CD4-positive, alpha-beta memory T cell (primary cell): ENCODE results near the gene RPL29. TPM values are rescaled to one million over a fixed set of nuclear protein-coding genes. Genes with fewer than 3 reads are reported as not detected.
A peak's percentile ranks its signal among the peaks of the same experiment; 100 is the strongest.
"Not testable (repeated sequence)": the region's sequence is repeated elsewhere in the genome, so short reads cannot be mapped to it uniquely, and the experiment has no call there.

ENCODE experiments used
- CTCF ChIA-PET: fragments of 350-600 bp; sonication (Branson Sonifier 250); formaldehyde crosslinking; loops from one replicate; lab custom pipeline; 2021; ENCODE audit warnings: inconsistent platforms; ENCODE audit not compliant: partially characterized antibody; lab: Charles Lee
- POLR2A ChIA-PET: fragments of 350-600 bp; sonication (Branson Sonifier 250); formaldehyde crosslinking; loops from one replicate; lab custom pipeline; 2021; ENCODE audit not compliant: partially characterized antibody; lab: Charles Lee
- DNase-seq, 5 donors: peaks; one replicate each; pipeline versions ENCODE4 v3.0.0 to v3.0.0-alpha.2; 2020 to 2022; ENCODE audit warnings: mixed read lengths in 1 of 5
- H3K27ac ChIP-seq: one replicate; pipeline ENCODE4 v1.7.0; 2013; ENCODE audit warnings: low read depth, low read length
- H3K27me3 ChIP-seq: 2 replicates; pipeline ENCODE4 v1.7.0; 2013; ENCODE audit warnings: mild to moderate bottlenecking, low read length, moderate library complexity; ENCODE audit not compliant: insufficient read depth
- H3K36me3 ChIP-seq: 2 replicates; pipeline ENCODE4 v1.7.0; 2013; ENCODE audit warnings: mild to moderate bottlenecking, low read length, moderate library complexity; ENCODE audit not compliant: insufficient read depth
- H3K4me1 ChIP-seq: 2 replicates; pipeline ENCODE4 v1.7.0; 2013; ENCODE audit warnings: mild to moderate bottlenecking, low read length, moderate library complexity; ENCODE audit not compliant: insufficient read depth
- H3K4me3 ChIP-seq, 2 donors: one replicate each; pipeline ENCODE4 v1.7.0; 2013; ENCODE audit warnings: low read length in 2 of 2, mild to moderate bottlenecking in 1 of 2
- H3K9me3 ChIP-seq, 2 donors: one replicate each; pipeline ENCODE4 v1.7.0; 2013; ENCODE audit warnings: low read length in 2 of 2, control low read depth in 1 of 2; ENCODE audit not compliant: control insufficient read depth in 1 of 2
- H3K27ac Mint-ChIP-seq, 7 donors: one replicate each; pipeline ENCODE4 v1.8.0; 2020 to 2021; ENCODE audit warnings: mixed read lengths in 7 of 7, mild to moderate bottlenecking in 6 of 7, inconsistent platforms in 3 of 7, moderate library complexity in 3 of 7
- H3K27me3 Mint-ChIP-seq, 2 donors: one replicate each; pipeline ENCODE4 v1.8.0; 2020 to 2021; ENCODE audit warnings: mixed read lengths in 2 of 2
- H3K36me3 Mint-ChIP-seq, 2 donors: one replicate each; pipeline ENCODE4 v1.8.0; 2020 to 2021; ENCODE audit warnings: mixed read lengths in 2 of 2, inconsistent platforms in 1 of 2, mild to moderate bottlenecking in 1 of 2
- H3K4me1 Mint-ChIP-seq, 4 donors: one replicate each; pipeline ENCODE4 v1.8.0; 2020 to 2021; ENCODE audit warnings: mixed read lengths in 4 of 4, mild to moderate bottlenecking in 1 of 4
- H3K4me3 Mint-ChIP-seq, 8 donors: one replicate each; pipeline ENCODE4 v1.8.0; 2020 to 2021; ENCODE audit warnings: mixed read lengths in 8 of 8, mild to moderate bottlenecking in 7 of 8, moderate library complexity in 6 of 8, inconsistent platforms in 3 of 8
- H3K9me3 Mint-ChIP-seq, 8 donors: one replicate each; pipeline ENCODE4 v1.8.0; 2020 to 2021; ENCODE audit warnings: mixed read lengths in 8 of 8, mild to moderate bottlenecking in 5 of 8, inconsistent platforms in 3 of 8, moderate library complexity in 1 of 8
- intact Hi-C: fragments of 100-400 bp; cut with micrococcal nuclease; formaldehyde crosslinking; loops from one replicate; pipeline ENCODE4 v1.15.1; 2023
- polyA plus RNA-seq, 2 donors: library from polyadenylated mRNA; unstranded; fragments of 300-500 nt; fragmentation: Illumina TruSeq; gene quantifications; one replicate each; pipeline ENCODE4 v1.2.3, GENCODE V29; 2021
- total RNA-seq, 2 experiments: library from RNA; stranded (reverse); gene quantifications; one replicate each; pipeline ENCODE4 v1.2.3, GENCODE V29; 2021

Gene RPL29
- total and polyA plus RNA-seq, 4 experiments from 2014 or later: 967 to 1,467 (median 1,266) TPM

DNA sequence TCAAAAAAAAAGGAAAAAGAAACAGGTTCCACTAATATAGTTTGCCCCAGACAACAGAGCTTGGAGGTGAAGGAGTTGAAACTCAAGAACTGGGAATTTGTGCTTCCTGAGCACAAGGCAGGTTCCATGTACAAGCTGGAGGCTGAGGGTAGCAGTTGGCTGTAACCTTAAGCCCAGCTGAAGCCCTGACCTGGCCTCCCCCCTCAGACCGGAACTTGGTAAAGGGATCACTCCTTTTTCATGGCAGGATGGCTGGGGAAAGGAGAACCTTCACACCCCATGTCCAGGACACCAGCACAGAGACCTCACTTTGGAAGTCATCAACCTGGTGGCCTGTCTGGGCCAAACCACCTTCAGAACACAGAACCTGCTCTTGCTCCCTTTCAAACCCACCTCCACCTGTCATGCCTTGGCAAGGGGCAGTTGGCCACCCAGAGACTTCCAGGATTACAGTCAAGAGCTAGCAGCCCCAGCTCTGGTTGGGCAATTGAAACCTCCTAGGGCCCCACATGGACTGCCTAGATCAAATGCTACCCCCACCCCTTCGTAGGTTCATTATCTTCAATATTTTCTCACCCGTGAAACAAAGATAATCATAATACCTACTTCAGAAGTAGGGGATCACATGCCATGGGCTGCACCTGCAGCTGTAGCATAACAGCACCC lies 3.5 kb downstream of the RPL29 start:
- Mint-ChIP-seq H3K27ac (peak overlapping the region in 3 of 7 donors; percentile 50 to 99 (median 52)), H3K4me3 (no peak overlapping the region), H3K36me3 (peaks cover 23 to 32% of the 10 kb centered on the region in 2 donors), H3K27me3 (no peaks in the 10 kb centered on the region), H3K4me1 (peaks cover 16 to 45% (median 29%) of the 10 kb centered on the region in 4 donors), H3K9me3 (no peaks in the 10 kb centered on the region)
- no peaks in the 10 kb centered on the region for H3K27me3 ChIP-seq
- intact Hi-C loops: no loop called here
- peaks cover 19% of the 10 kb centered on the region for H3K36me3 ChIP-seq
- CTCF ChIA-PET: interaction anchor here (1.2 to 5.9 kb wide), 2 partner anchors 9 kb away, joined by 3 to 29 read pairs; partner anchors contain the start of gene ACY1
- DNase-seq: no peak
- H3K4me3 ChIP-seq: no peak overlapping the region
- no peak overlapping the region for H3K27ac ChIP-seq
- H3K4me1 ChIP-seq: peaks cover 30% of the 10 kb centered on the region
- POLR2A ChIA-PET: interaction anchor here (0.6 to 2.9 kb wide), 4 partner anchors 10 to 156 kb away, joined by 3 to 23 read pairs (median 8); partner anchors contain the start of genes ABHD14A, ABHD14B and ACY1
- no peaks in the 10 kb centered on the region for H3K9me3 ChIP-seq

DNA sequence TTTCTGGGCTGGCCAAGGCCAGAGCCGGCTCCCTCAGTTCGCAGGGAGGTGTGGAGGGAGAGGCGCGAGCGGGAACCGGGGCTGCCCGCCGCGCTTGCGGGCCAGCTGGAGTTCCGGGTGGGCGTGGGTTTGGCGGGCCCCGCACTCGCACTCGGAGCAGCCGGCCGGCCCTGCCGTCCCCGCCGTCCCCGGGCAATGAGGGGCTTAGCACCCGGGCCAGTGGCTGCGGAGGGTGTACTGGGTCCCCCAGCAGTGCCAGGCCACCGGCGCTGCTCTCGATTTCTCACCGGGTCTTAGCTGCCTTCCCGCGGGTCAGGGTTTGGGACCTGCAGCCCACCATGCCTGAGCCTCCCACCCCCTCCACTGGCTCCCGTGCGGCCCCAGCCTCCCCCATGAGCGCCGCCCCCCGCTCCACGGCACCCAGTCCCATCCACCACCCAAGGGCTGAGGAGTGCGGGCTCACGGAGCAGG lies 5.2 kb downstream of the RPL29 start:
- POLR2A ChIA-PET: interaction anchor here (2.9 kb wide), 1 partner anchor 8 kb away, joined by 23 read pairs; the partner anchor contains the start of gene ACY1
- H3K4me1 Mint-ChIP-seq: peaks cover 12 to 40% (median 24%) of the 10 kb centered on the region in 4 donors

GRCh38 chr3:51988286-51989146 lies 7.2 kb downstream of the RPL29 start:
- Mint-ChIP-seq H3K27ac (peak overlapping the region in 5 of 7 donors; percentile 22 to 69 (median 65)), H3K36me3 (peaks cover 8 to 13% of the 10 kb centered on the region in 2 donors), H3K27me3 (no peaks in the 10 kb centered on the region), H3K4me1 (peaks cover 3 to 26% (median 12%) of the 10 kb centered on the region in 4 donors), H3K9me3 (no peaks in the 10 kb centered on the region), H3K4me3 (no peak overlapping the region)
- DNase-seq: no peak
- Histone ChIP-seq H3K36me3 (peaks cover 6% of the 10 kb centered on the region), H3K9me3 (no peaks in the 10 kb centered on the region), H3K4me3 (no peak overlapping the region), H3K4me1 (peaks cover 15% of the 10 kb centered on the region), H3K27me3 (no peaks in the 10 kb centered on the region), H3K27ac (no peak overlapping the region)
- CTCF ChIA-PET: no interaction called here
- POLR2A ChIA-PET: no interaction called here
- intact Hi-C loops: no loop called here

More for the DNA sequence above, 5.2 kb downstream of the RPL29 start:
- peaks cover 28% of the 10 kb centered on the region for H3K4me1 ChIP-seq
- intact Hi-C loops, H3K4me3 Mint-ChIP-seq, H3K4me3 ChIP-seq, H3K27me3 Mint-ChIP-seq, H3K27ac Mint-ChIP-seq, H3K9me3 Mint-ChIP-seq, H3K9me3 ChIP-seq, H3K27me3 ChIP-seq, H3K27ac ChIP-seq, DNase-seq: not testable (repeated sequence)
- H3K36me3 ChIP-seq: peaks cover 19% of the 10 kb centered on the region
- peaks cover 21 to 29% of the 10 kb centered on the region in 2 donors for H3K36me3 Mint-ChIP-seq
- CTCF ChIA-PET: interaction anchor here (5.9 kb wide), 1 partner anchor 7 kb away, joined by 29 read pairs; the partner anchor contains the start of gene ACY1

GRCh38 chr3:51987568-51987967 lies 8.1 kb downstream of the RPL29 start:
- DNase-seq: no peak
- Histone ChIP-seq H3K27ac (no peak overlapping the region), H3K4me1 (peaks cover 12% of the 10 kb centered on the region), H3K9me3 (no peaks in the 10 kb centered on the region), H3K4me3 (no peak overlapping the region), H3K36me3 (peaks cover 3% of the 10 kb centered on the region), H3K27me3 (no peaks in the 10 kb centered on the region)
- no peak overlapping the region for H3K4me3 Mint-ChIP-seq
- H3K27me3 Mint-ChIP-seq: no peaks in the 10 kb centered on the region
- H3K36me3 Mint-ChIP-seq: peaks cover 6 to 8% of the 10 kb centered on the region in 2 donors
- peak overlapping the region in 4 of 7 donors; percentile 20 to 74 (median 64) for H3K27ac Mint-ChIP-seq
- peaks cover 3 to 26% (median 16%) of the 10 kb centered on the region in 4 donors for H3K4me1 Mint-ChIP-seq
- POLR2A ChIA-PET: interaction anchor here (0.6 to 8.2 kb wide), 2 partner anchors 7 to 33 kb away, joined by 3 to 59 read pairs; partner anchors contain the start of gene RPL29
- intact Hi-C loops: no loop called here
- CTCF ChIA-PET: interaction anchor here (1.7 kb wide), 1 partner anchor 66 kb away, joined by 4 read pairs; no protein-coding TSS in a partner anchor
- no peaks in the 10 kb centered on the region for H3K9me3 Mint-ChIP-seq

DNA sequence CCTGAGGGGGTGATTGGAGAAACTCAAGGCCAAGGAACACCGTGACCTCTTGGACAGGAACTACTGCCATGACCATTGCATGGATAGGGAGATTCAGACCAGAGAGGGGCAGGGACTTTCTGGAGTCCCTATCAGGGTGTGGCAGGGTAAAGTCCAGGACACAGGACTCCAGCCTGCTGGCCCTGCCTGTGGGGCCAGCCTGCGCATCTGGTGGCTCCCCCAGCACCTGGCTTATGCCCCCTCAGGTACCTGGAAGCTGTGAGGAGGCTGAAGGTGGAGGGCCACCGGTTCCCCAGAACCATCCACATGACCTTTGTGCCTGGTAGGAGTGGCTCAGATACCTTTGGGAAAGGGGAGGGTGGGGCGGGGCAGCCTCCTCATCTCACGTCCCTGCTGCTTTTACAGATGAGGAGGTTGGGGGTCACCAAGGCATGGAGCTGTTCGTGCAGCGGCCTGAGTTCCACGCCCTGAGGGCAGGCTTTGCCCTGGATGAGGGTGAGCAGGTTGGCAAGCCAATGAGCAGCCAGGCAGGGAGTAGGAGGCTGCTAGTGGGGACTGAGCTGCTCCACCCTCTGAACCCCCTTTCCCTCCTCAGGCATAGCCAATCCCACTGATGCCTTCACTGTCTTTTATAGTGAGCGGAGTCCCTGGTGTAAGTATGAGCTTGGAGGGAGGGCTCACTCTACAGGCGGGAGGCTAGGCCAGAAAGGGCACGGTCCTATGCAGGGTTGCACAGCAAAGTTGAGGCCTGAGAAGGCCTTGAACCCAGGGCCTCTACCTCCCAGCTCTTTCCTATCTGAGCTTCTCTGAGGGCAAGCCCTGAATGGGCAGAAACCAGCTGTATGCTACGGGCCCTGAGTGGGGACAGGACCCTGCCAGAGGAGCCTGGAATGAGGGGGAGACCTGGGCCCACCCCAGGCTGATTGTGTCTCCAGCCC lies 9.4 kb downstream of the RPL29 start:
- no peak overlapping the region for H3K4me3 ChIP-seq
- peaks cover 2 to 3% of the 10 kb centered on the region in 2 donors for H3K36me3 Mint-ChIP-seq
- no peaks in the 10 kb centered on the region for H3K9me3 ChIP-seq
- H3K27me3 Mint-ChIP-seq: no peaks in the 10 kb centered on the region
- no peak overlapping the region for H3K4me3 Mint-ChIP-seq
- peak overlapping the region in 3 of 7 donors; percentile 17 to 48 (median 47) for H3K27ac Mint-ChIP-seq
- POLR2A ChIA-PET: interaction anchor here (0.6 to 8.2 kb wide), 3 partner anchors 8 to 12 kb away, joined by 3 to 65 read pairs (median 59); partner anchors contain the start of genes ABHD14A, ABHD14B and RPL29
- H3K4me1 ChIP-seq: peaks cover 21% of the 10 kb centered on the region
- CTCF ChIA-PET: interaction anchor here (1.0 to 1.7 kb wide), 2 partner anchors 12 to 67 kb away, joined by 3 to 4 read pairs; partner anchors contain the start of gene ABHD14B
- intact Hi-C loops: no loop called here
- no peak overlapping the region for H3K27ac ChIP-seq
- H3K27me3 ChIP-seq: no peaks in the 10 kb centered on the region
- no peak for DNase-seq
- no peaks in the 10 kb centered on the region for H3K9me3 Mint-ChIP-seq
- no peaks in the 10 kb centered on the region for H3K36me3 ChIP-seq
- H3K4me1 Mint-ChIP-seq: peaks cover 7 to 26% (median 19%) of the 10 kb centered on the region in 4 donors

DNA sequence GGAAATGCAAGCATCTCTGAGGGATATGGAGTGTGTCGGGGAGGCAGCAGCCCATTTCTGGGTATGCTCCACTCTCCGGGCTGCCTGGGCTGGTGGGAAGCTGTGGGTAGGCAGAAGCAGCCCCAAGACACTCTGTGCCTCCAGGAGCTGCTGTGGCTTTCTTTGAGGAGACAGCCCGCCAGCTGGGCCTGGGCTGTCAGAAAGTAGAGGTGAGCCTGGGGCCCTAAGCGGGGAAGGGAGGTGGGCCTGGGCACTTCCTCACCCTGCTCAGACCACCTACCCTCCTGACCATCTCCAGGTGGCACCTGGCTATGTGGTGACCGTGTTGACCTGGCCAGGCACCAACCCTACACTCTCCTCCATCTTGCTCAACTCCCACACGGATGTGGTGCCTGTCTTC lies 10.6 kb downstream of the RPL29 start:
- no peaks in the 10 kb centered on the region for H3K36me3 Mint-ChIP-seq
- CTCF ChIA-PET: interaction anchor here (4.5 kb wide), 1 partner anchor 9 kb away, joined by 29 read pairs; the partner anchor contains the start of gene RPL29

More for the DNA sequence above, 10.6 kb downstream of the RPL29 start:
- Mint-ChIP-seq H3K9me3 (no peaks in the 10 kb centered on the region), H3K4me1 (peaks cover 7 to 29% (median 23%) of the 10 kb centered on the region in 4 donors), H3K4me3 (peak overlapping the region in 2 of 8 donors; percentile 57 to 69), H3K27me3 (no peaks in the 10 kb centered on the region), H3K27ac (peak overlapping the region; percentile 5 to 84 (median 70))
- POLR2A ChIA-PET: interaction anchor here (5.3 to 8.2 kb wide), 2 partner anchors 10 to 11 kb away, joined by 59 to 65 read pairs; partner anchors contain the start of genes ABHD14A, ABHD14B and RPL29
- no peak for DNase-seq
- intact Hi-C loops: no loop called here
- Histone ChIP-seq H3K9me3 (no peaks in the 10 kb centered on the region), H3K4me1 (peaks cover 26% of the 10 kb centered on the region), H3K36me3 (no peaks in the 10 kb centered on the region), H3K27me3 (no peaks in the 10 kb centered on the region), H3K4me3 (no peak overlapping the region), H3K27ac (no peak overlapping the region)
